GM19239 (cell line): ENCODE measurements around the gene SLC35G3.
"Not testable (repeated sequence)": the region's sequence is repeated elsewhere in the genome, so short reads cannot be mapped to it uniquely, and the experiment has no call there.

Source experiments
- DNase-seq: peaks from one replicate; pipeline ENCODE4 v3.0.0; 2011; ENCODE audit warnings: low spot score; ENCODE audit not compliant: insufficient read length
- FAIRE-seq: peaks from 2 replicates; lab custom pipeline; 2011; peaks lifted over from hg19 to GRCh38; lab: Jason Lieb, UNC

The SLC35G3 gene

DNA sequence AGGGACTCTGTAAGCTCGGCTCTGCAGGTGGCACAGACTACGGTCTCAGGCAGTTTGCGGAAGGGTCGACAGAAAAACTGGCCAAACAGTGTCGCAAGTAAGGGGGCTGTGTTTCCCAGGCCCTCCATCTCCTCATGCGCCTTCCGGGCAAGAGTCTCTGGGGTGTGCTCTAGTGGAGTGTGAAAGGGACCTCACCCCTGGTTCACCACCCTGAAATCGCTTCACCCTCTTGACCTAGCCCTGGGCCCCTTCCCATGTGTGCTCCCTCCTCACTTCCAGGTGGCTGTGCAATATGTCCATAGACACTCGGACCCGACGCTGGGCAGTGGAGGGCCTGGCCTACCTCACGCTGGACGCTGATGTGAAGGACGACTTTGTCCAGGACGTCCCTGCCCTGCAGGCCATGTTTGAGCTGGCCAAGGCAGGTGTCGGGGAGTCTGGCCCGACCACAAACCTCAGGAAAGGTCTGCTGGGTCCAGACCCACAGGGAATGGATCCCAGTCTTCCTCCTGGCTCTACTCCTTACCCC lies 24.3 kb downstream of the SLC35G3 start:
- no peak for DNase-seq
- FAIRE-seq: no peak

DNA sequence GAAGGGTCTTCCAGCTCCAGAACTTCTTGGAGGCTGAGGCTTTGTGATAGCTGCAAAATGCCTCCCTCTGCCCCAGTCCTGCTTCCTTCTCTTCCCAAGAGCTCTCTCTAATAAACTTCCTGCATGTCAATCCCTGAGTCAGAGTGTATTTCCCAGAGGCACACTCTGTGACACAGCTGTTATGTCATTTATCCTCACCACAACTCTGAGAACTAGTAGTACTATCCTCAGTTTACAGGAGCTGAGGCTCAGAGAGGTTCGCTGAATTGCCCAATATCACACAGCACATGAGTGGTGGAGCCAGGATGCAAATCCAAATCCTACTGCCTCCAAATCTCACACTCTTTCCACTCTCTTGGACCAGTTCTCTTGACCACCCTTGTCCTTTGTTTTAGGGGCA lies 26.5 kb downstream of the SLC35G3 start:
- FAIRE-seq (no peak), DNase-seq (no peak)

DNA sequence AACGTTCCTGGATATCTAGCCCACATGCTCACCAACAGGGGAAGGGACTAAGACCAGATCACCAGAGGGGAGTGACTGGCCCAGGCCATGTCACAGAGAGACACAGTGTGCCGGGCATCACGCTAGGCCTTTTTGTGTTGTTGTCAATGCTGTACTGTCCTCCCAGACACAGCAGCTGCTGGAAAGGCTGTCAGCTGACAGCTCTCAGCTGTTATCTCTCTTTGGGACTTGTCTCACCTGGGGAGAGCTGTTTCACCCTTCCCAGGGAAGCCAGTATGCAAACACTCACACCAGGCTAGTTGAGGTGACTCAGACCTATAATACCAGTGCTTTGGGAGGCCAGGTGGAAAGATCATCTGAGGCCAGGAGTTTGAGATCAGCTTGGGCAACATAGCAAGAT lies 27.1 kb downstream of the SLC35G3 start:
- no peak for FAIRE-seq

DNA sequence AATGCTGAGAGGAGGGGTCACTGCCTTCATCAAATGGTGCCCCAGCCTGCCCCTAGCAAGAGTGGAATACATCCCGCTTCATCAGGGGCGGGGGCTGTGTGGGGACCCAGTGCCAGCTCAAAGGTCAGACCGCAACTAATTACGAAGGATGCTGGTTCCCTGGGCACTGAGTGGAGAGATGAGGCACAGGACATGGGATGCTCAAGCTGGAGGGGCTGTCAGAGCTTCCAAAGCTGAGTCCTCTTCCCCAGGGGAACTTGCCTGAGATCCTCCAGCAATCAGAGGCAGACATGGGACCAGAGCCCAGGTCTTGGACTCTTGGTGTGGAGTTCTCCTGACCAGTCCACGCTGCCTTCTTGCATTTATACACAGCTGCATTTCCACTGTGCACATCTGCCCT lies 27.7 kb downstream of the SLC35G3 start:
- DNase-seq (no peak), FAIRE-seq (no peak)

More for the DNA sequence above, 27.1 kb downstream of the SLC35G3 start:
- DNase-seq: no peak

DNA sequence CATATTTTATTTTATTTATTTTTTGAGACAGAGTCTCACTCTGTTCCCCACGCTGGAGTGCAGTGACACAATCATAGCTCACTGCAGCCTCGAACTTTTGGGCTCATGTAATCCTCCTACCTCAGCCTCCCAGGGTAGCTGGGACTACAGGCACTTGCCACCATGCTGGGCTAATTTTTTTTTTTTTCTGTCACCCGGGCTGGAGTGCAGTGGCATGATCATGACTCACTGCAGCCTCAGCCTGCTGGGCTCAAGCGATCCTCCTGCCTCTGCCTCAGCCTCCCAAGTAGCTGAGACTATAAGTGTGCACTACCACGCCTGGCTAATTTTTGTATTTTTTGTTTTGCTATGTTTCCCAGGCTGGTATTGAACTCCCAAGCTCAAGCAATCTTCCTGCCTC lies 29.5 kb downstream of the SLC35G3 start:
- no peak for DNase-seq
- no peak for FAIRE-seq

DNA sequence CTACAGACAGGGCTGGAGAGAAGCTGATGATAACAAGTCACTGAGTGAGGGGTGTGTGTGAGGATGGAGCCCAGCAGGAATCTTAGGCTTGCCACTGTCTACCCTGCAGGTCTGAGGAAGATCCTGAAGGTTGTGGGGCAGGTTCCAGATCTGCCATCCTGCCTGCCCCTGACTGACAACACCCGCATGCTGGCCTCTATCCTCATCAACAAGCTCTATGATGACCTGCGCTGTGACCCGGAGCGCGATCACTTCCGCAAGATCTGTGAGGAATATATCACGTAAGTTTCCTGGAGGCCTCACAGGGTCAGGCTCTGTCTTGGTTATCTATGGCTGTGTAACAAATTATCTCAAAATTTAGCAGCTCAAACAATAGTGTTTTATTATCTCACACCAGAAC lies 30.3 kb downstream of the SLC35G3 start:
- DNase-seq (no peak), FAIRE-seq (no peak)

DNA sequence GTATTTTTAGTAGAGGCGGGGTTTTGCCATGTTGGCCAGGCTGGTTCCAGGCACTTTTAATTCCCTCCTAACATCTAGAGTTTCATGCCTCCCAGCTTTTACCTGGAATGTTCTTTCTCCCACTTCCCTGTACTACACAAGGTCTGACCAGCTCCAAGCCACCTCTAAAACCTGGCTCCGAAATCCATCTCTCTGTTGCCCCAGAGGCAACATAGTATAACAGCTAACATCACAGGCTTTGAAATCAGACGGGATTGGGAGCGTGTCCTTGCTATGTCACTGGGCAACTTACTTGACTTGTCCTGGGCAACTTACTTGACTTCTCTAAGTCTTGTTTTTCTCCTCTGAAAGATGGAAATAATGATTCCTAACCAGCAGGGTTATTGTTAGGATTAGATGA lies 31.4 kb downstream of the SLC35G3 start:
- FAIRE-seq: no peak
- no peak for DNase-seq

DNA sequence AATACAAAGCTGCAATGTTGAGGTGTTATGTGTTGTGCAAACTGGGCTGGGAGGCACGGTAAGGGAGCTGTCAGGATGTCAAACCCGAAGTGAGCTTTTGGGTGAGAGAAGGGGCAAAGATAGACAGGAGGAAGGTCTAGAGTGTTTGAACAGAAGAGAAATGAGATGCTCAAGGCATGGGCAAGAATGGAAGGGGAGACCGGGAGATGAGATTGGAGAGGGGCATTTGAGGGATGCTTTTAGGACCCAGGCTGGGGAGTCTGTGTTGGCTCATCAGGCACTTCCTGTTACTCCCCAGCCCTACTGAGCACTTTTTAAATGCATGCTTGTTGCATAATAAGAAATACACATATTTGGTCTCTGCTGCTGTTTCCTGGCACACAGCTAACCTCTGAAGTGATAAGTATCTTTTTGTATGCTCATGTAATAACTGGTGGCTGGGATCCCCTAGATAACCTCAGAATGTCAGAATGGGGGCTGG lies 32.9 kb downstream of the SLC35G3 start:
- FAIRE-seq (no peak), DNase-seq (no peak)

DNA sequence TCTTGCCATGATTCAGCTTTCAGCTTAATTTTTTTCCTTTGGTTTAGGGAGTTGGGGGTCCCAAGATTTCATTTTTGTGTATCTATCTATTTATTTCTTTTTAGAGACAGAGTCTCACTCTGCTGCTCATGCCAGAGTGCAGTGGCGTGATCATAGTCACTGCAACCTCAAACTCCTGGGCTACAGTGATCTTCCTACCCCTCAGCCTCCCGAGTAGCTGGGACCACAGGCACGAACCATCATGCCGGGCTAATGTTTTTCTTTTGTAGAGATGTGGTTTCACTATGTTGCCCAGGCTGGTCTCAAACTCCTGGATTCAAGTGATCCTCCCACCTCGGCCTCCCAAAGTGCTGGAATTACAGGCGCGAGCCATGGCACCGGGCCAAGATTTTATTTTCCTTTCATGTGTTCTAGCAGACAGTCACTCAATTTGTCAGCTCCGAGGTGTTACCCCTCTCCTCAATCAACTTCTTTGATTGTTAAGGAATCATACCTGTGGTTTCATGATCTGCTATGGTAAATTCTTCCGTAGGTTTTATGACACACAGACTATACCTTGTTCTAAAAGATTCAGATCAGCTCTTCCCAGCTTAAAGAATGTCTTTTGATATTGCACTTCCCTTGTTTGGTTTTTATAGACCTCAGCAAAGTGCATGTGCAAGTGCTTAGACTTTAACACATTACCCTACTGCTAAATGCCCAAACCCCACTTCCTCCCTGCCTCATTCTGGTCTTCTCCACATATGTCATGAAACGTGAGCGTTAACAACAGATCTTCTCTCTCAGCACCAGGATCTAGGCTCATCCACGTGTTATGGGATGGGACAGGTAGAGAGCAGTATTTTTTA lies 33.6 kb downstream of the SLC35G3 start:
- DNase-seq (no peak), FAIRE-seq (no peak)

DNA sequence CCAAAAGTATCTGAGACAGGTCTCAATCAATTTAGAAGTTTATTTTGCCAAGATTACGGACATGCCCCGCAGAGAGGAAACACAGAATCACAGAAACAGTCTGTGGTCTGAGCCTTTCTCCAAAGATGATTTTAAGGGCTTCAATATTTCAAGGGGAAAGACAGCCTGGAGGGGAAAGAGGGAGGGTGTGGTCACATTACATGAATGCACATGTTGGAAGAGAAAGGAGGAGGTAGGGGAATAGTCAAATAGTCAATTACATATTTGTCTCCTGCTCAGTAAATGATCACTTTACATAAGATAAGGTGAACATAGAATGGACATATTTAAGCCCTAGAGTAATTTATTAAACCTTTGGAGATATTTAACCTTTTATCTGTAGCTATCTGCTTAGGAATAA lies 34.3 kb downstream of the SLC35G3 start:
- no peak for FAIRE-seq
- no peak for DNase-seq

DNA sequence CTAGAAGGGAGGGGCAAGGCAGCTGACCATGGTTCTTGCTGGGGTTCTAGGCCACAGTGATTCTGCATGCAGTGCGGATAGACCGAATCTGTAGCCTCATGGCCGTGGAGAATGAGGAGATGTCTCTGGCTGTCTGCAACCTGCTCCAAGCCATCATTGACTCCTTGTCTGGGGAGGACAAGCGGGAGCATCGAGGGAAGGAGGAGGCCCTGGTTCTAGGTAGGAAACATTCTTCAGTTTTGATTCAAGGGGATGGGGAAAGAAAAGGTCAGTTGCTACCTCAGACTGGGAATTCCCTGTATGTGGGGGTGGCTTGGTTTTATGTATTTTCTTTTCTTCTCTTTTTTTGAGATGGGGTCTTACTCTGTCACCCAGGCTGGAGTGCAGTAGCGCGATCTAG lies 38.9 kb downstream of the SLC35G3 start:
- DNase-seq: no peak
- no peak for FAIRE-seq

DNA sequence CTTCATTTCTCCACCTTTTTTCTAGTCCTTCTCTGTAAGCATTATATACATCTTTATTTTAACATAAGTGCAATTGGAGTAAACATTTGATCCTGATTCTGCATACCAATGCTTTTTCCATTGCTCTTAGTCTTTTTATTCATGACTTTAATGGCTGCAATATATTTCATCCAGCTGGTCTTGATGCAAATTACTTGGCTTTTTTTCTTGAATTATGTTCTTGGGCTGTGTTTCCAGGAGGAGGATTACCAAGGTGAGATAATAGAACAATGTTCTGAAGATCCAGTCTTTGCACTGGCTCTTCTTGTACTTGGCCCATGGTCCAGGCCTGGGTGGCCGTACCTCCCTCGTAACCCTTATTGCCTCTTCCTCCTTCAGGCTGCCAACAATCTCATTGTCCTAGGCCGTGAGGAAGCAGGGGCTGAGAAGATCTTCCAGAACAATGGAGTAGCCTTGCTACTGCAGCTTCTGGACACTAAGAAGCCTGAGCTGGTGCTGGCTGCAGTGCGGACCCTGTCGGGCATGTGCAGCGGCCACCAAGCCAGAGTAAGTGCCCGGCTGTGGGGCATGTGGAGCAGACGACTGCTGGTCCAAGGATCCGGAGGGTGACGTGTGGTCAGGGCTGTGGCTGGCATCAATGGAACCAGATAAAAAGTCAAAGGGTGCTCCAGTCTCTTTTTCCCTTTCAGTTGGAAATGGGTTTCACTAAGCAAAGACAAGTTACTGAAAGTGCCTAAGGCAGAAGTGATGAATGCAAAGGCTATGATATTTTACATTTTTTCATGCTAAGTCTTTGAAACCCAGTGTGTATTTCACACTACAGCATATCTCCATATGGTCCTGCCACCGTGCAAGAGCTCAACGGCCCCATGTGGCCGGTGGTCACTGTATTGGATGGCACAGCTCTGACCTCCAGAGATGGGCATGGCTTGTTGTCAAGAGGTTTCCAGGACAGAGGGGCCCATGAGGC lies 39.7 kb downstream of the SLC35G3 start:
- FAIRE-seq (no peak), DNase-seq (no peak)

DNA sequence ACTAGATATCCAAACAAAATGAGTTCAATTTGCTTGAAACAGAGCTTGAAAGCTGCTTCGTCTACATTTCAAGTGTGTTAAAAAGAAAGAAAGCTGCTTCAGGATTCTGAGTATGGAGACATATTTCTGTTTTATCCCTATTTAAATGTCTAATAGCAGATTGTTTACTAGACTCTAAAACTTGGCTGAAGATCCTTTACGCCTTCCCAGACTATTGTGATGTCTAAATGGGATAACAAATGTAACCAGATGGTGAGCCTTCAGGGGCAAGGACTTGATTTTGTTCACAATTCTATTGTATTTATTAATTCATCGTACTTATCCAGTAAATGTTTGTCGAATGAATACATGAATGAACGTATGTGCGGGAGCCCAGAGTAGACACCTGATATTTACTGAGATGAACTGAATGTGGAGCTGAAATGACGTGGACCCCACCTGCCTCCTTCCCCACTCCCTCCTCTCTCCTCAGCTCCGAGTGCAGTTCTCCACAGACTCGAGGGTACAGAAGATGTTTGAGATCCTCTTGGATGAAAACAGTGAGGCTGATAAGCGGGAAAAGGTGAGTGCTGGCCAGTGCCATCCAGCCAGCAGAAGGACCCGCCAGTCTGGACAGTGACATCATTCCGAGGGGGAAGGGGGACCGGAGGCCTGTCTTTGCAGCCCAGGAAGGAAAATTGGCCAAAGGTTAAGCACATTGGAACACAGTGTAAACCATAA lies 41.6 kb downstream of the SLC35G3 start:
- DNase-seq (no peak), FAIRE-seq (no peak)

DNA sequence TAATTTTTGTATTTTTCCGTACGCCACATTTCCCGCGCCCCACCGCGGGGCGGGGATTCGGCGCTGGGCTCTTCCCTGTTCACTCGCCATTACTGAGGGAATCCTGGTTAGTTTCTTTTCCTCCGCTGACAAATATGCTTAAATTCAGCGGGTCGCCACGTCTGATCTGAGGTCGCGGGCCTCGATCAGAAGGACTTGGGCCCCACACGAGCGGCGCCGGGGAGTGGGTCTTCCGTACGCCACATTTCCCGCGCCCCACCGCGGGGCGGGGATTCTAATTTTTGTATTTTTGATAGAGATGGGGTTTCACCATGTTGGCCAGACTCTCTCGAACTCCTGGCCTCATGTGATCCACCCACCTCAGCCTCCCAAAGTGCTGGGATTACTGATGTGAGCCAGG lies 43.1 kb downstream of the SLC35G3 start:
- not testable (repeated sequence) for DNase-seq, FAIRE-seq

DNA sequence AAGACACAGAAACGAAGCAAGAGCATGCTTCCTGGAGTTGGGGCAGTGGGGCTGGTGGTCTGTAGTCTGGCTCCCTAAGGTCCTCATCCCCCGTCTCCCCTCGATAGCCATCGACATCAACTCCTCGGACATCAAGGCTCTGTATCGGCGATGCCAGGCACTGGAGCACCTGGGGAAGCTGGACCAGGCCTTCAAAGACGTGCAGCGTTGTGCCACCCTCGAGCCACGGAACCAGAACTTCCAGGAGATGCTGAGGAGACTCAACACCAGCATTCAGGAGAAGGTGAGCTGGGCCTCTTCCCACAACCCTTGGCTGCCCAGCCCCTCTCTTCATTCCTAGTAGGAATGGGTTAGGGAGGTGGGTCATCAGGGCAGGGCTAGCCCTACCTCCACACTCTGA lies 44.3 kb downstream of the SLC35G3 start:
- no peak for DNase-seq
- FAIRE-seq: no peak

DNA sequence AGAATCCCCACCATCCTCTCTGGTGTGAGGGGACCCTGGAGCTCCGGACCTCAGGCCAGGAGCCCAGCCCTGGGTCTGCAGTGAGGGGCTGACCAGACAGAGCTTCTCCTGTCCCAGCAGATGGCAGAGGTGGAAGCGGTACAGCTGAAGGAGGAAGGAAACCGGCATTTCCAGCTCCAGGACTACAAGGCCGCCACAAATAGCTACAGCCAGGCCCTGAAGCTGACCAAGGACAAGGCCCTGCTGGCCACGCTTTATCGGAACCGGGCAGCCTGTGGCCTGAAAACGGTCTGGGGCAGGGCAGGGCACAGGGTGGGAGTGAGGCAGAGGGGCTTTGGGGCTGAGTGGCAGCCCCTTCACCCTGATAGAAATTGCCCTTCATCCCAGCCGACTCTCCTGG lies 46.0 kb downstream of the SLC35G3 start:
- no peak for DNase-seq
- no peak for FAIRE-seq

DNA sequence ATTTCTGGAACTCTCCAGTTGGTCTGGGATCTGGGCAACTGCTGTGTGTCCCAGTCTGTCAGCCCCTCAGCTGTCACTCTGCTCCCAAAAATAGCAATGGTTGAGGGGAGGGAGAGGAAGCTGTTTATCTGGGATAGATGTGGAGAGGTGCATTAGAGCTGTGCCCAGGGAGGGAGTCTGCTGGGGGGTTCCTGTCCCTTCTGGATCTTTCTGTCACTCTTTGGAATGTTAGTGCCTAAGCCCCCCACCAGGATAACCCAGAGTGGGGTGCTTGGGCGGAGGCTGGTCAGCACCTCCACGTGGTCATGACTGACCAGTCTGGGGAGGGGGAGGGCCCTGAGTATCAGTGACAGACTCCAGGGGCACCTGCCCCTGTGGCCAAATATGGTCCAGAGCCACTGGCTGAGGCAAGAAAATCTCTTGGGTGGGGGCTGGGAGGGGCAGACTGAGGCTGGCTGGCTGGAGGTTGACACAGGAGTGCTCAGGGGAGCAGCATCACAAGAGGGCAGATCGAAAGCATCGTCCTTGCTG lies 46.8 kb downstream of the SLC35G3 start, which contains the start of gene UNC45B:
Gene UNC45B, plus strand, starts transcription at position 443 of the 531 bp plus-strand sequence. CDS start 447 bp downstream, outside the sequence.
- no peak for DNase-seq
- FAIRE-seq: no peak

DNA sequence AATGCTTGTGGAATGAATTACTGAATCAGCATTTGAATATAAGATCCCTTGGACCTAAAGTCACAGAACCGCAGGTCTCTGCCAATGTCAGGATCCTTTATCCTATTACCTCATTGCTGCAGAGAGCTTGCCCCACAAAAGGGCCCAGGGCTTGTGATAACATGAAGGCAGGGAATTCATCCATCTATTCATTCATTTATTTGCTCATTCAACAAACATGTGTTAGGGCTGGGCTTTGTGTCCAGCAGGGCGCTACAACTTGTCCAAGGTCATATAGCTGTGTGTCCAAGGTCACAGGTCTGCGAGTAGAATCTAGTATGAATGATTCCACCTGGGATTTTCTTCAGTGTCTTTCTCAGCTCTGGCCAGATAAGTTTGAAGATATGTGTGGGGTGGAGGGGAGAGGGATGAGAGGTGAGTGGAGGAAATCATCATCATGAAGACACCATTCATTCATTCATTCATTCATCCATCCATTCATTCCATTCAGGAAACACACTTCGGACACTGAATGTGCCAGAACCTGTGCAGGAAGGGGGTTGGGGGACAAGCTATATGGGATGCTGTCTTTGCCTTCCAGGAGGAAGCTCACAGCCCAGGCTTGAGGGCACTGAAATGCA lies 47.9 kb downstream of the SLC35G3 start:
- no peak for FAIRE-seq
- no peak for DNase-seq

DNA sequence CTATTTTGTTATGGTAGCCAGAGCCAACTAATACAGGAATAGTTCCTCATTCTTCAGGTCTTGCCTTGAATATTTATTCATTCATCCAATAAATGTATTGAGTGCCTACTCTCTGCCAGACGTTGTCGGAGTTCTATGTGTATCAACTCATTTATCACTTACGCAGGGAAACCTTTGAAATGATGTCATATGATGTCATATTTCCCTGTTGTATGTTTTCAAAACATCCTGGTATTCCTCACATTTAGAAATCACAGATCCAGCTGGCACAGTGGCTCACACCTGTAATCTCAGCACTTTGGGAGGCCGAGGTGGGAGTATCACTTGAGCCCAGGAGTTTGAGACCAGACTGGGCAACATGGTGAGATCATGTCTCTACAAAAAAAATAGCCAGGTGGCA lies 49.4 kb downstream of the SLC35G3 start:
- DNase-seq (no peak), FAIRE-seq (no peak)
